ENCODE data around the gene TMEM130.

Gene TMEM130

GRCh38 chr7:98866765-98867164 is 3.0 kb downstream of the TMEM130 start:
- no peak overlapping the region for H3K9ac ChIP-seq (ENCODE audit: low read depth, low read length, poor library complexity, severe bottlenecking)

GRCh38 chr7:98866351-98866750 is 3.5 kb downstream of the TMEM130 start:
- no peak overlapping the region for H2AFZ ChIP-seq (ENCODE audit: low read length)
- H3K9me3 ChIP-seq (ENCODE audit: insufficient read depth, low read depth, low read length) = no peaks in the 10 kb centered on the region
- H3K9me2 ChIP-seq (replicated peaks; ENCODE audit: low read depth, low read length) = no peaks in the 10 kb centered on the region
- H3K4me2 ChIP-seq (ENCODE audit: low read depth, low read length, poor library complexity, severe bottlenecking) = no peak overlapping the region
- H3K36me3 ChIP-seq (ENCODE audit: insufficient read depth, low read length) = no peaks in the 10 kb centered on the region
- no peak overlapping the region for H3K9ac ChIP-seq (ENCODE audit: low read depth, low read length, poor library complexity, severe bottlenecking)
- H3F3A ChIP-seq (ENCODE audit: low read depth) = no peaks in the 10 kb centered on the region
- H4K20me1 ChIP-seq (ENCODE audit: insufficient read depth, low read length, poor library complexity, severe bottlenecking) = no peaks in the 10 kb centered on the region
- TF ChIP-seq CTCF (conservative IDR thresholded peaks at IDR 0.05; ENCODE audit: low read length) (no peak), EZH2phosphoT487 (IDR thresholded peaks at IDR 0.05; ENCODE audit: borderline replicate concordance) (no peak)
- H3K4me1 ChIP-seq (ENCODE audit: insufficient read depth, low read length, poor library complexity, severe bottlenecking) = no peaks in the 10 kb centered on the region
- H3K4me3 ChIP-seq (ENCODE audit: low read length, poor library complexity, severe bottlenecking) = no peak overlapping the region
- no peaks in the 10 kb centered on the region for H3K79me2 ChIP-seq (ENCODE audit: insufficient read depth, low read length)
- H3K27me3 ChIP-seq (ENCODE audit: insufficient read depth, low read length, poor library complexity, severe bottlenecking) = no peaks in the 10 kb centered on the region

More at GRCh38 chr7:98866765-98867164, 3.0 kb downstream of the TMEM130 start:
- Histone ChIP-seq H3K4me3 (ENCODE audit: low read length, poor library complexity, severe bottlenecking) (no peak overlapping the region), H3K9me2 (replicated peaks; ENCODE audit: low read depth, low read length) (no peaks in the 10 kb centered on the region), H3K4me1 (ENCODE audit: insufficient read depth, low read length, poor library complexity, severe bottlenecking) (no peaks in the 10 kb centered on the region), H3F3A (ENCODE audit: low read depth) (no peaks in the 10 kb centered on the region), H3K36me3 (ENCODE audit: insufficient read depth, low read length) (no peaks in the 10 kb centered on the region), H4K20me1 (ENCODE audit: insufficient read depth, low read length, poor library complexity, severe bottlenecking) (no peaks in the 10 kb centered on the region), H3K27me3 (ENCODE audit: insufficient read depth, low read length, poor library complexity, severe bottlenecking) (no peaks in the 10 kb centered on the region), H3K4me2 (ENCODE audit: low read depth, low read length, poor library complexity, severe bottlenecking) (no peak overlapping the region), H3K9me3 (ENCODE audit: insufficient read depth, low read depth, low read length) (no peaks in the 10 kb centered on the region), H2AFZ (ENCODE audit: low read length) (no peak overlapping the region), H3K79me2 (ENCODE audit: insufficient read depth, low read length) (no peaks in the 10 kb centered on the region)
- TF ChIP-seq EZH2phosphoT487 (IDR thresholded peaks at IDR 0.05; ENCODE audit: borderline replicate concordance) = no peak

- no peaks in the 10 kb centered on the region for H3F3A ChIP-seq (ENCODE audit: low read depth)
- no peak overlapping the region for H2AFZ ChIP-seq (ENCODE audit: low read length)
- no peaks in the 10 kb centered on the region for H3K9me3 ChIP-seq (ENCODE audit: insufficient read depth, low read depth, low read length)
- H3K9me2 ChIP-seq (replicated peaks; ENCODE audit: low read depth, low read length) = no peaks in the 10 kb centered on the region
- no peak overlapping the region for H3K9ac ChIP-seq (ENCODE audit: low read depth, low read length, poor library complexity, severe bottlenecking)
- no peaks in the 10 kb centered on the region for H3K27me3 ChIP-seq (ENCODE audit: insufficient read depth, low read length, poor library complexity, severe bottlenecking)
- H3K36me3 ChIP-seq (ENCODE audit: insufficient read depth, low read length) = no peaks in the 10 kb centered on the region
- no peak overlapping the region for H3K4me3 ChIP-seq (ENCODE audit: low read length, poor library complexity, severe bottlenecking)
- H3K4me2 ChIP-seq (ENCODE audit: low read depth, low read length, poor library complexity, severe bottlenecking) = no peak overlapping the region
- TF ChIP-seq CTCF (conservative IDR thresholded peaks at IDR 0.05; ENCODE audit: low read length) (no peak), EZH2phosphoT487 (IDR thresholded peaks at IDR 0.05; ENCODE audit: borderline replicate concordance) (no peak)
- no peaks in the 10 kb centered on the region for H3K4me1 ChIP-seq (ENCODE audit: insufficient read depth, low read length, poor library complexity, severe bottlenecking)
- no peaks in the 10 kb centered on the region for H3K79me2 ChIP-seq (ENCODE audit: insufficient read depth, low read length)
- H4K20me1 ChIP-seq (ENCODE audit: insufficient read depth, low read length, poor library complexity, severe bottlenecking) = no peaks in the 10 kb centered on the region
Observed at GRCh38 chr7:98864731-98865453, 4.9 kb downstream of the TMEM130 start.

GRCh38 chr7:98863601-98864000 is 6.2 kb downstream of the TMEM130 start:
- H3K27me3 ChIP-seq (ENCODE audit: insufficient read depth, low read length, poor library complexity, severe bottlenecking) = no peaks in the 10 kb centered on the region
- H3K9ac ChIP-seq (ENCODE audit: low read depth, low read length, poor library complexity, severe bottlenecking) = no peak overlapping the region
- no peaks in the 10 kb centered on the region for H3F3A ChIP-seq (ENCODE audit: low read depth)
- no peaks in the 10 kb centered on the region for H3K9me2 ChIP-seq (replicated peaks; ENCODE audit: low read depth, low read length)
- no peak for TF ChIP-seq CTCF (conservative IDR thresholded peaks at IDR 0.05; ENCODE audit: low read length)
- no peak for TF ChIP-seq EZH2phosphoT487 (IDR thresholded peaks at IDR 0.05; ENCODE audit: borderline replicate concordance)
- no peaks in the 10 kb centered on the region for H3K9me3 ChIP-seq (ENCODE audit: insufficient read depth, low read depth, low read length)
- no peak overlapping the region for H2AFZ ChIP-seq (ENCODE audit: low read length)
- no peaks in the 10 kb centered on the region for H3K4me1 ChIP-seq (ENCODE audit: insufficient read depth, low read length, poor library complexity, severe bottlenecking)
- H3K36me3 ChIP-seq (ENCODE audit: insufficient read depth, low read length) = no peaks in the 10 kb centered on the region
- H3K79me2 ChIP-seq (ENCODE audit: insufficient read depth, low read length) = no peaks in the 10 kb centered on the region
- no peak overlapping the region for H3K4me2 ChIP-seq (ENCODE audit: low read depth, low read length, poor library complexity, severe bottlenecking)
- H4K20me1 ChIP-seq (ENCODE audit: insufficient read depth, low read length, poor library complexity, severe bottlenecking) = no peaks in the 10 kb centered on the region
- H3K4me3 ChIP-seq (ENCODE audit: low read length, poor library complexity, severe bottlenecking) = no peak overlapping the region
